GM12875 (cell line): Measurements from ENCODE around the gene HENMT1.

Source experiments
- H3K4me3 ChIP-seq: one replicate; pipeline ENCODE4 v1.5.1; 2011; ENCODE audit warnings: low read depth, low read length, control low read depth
- CTCF ChIP-seq: IDR thresholded peaks from 2 replicates; pipeline ENCODE4 v1.5.1; 2011; ENCODE audit warnings: low read depth, mild to moderate bottlenecking, control low read depth, inconsistent platforms, low read length, moderate library complexity, borderline replicate concordance; ENCODE audit not compliant: insufficient read depth

The HENMT1 gene

GRCh38 chr1:108617724-108618056, 43.2 kb downstream of the HENMT1 start:
- H3K4me3 ChIP-seq, result no peak overlapping the region
- TF ChIP-seq CTCF, result no peak

DNA sequence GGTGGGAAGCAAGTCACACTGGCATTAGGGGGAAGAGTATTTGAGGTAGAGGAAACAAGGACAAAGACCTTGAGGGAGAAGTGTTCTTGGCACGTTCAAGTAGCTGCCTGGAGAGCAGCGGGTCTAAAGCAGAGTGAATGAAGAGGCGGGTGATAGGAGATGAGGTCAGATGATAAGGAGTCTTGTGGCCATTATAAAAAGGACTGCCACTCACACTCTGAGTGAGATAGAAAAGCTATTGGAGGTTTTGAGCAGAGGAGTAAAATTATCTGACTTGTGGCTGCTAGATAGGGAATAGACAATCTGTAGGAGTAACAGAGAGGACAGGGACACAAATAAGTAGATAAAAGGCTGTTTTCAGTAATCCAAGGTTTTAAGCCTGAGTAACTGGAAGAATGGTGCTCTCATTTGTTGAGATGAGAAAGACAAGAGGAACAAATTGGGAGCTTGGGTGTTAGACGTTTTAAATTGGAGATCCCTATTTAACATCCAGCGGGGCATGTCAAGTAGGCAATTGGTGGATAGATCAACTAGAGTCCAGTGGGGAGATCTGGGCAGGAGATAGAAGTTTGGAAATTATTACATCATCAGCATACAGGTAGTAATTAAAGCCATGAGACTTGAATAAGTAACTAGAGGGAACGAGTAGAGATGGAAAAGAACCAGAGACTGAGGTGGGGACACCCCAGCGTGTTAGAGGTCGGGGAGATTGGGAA, 43.7 kb downstream of the HENMT1 start:
- TF ChIP-seq CTCF, result no peak
- no peak overlapping the region for H3K4me3 ChIP-seq

DNA sequence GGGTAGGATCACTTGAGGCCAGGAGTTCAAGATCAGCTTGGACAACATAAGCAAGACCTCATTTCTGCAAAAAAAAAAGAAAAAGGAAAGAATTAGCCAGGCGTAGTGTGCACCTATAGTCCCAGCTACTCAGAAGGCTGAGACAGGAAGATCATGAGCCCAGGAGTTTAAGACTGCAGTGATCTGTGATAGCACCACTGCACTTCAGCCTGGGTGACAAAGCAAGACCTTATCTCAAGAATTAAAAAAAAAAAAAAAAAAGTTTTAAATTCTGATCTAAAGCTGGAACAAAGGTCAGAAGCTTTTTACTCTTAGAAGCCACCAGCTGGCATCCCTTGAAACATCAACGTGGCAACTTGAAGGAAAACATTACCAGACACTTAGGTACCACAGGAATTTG, 45.3 kb downstream of the HENMT1 start:
- H3K4me3 ChIP-seq, result no peak overlapping the region
- no peak for TF ChIP-seq CTCF

DNA sequence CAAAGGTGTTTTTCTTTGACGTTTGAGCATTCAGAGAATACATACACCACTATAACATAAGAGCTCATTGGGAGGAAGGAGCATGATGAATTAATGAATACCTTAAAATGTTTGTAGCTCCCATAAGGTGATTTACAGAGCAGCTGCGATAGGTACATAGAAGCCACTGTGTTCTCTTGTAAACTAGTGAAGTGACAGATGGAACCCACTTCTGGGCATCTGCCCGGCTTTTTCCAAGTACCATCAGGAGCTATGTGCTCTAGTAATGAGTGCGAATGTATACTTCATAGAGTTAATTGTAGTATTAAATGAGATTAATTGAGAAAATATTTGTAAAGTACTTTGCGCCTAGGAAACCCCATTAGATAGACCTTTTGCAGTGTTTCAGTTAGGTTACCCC, 48.4 kb downstream of the HENMT1 start:
- no peak for TF ChIP-seq CTCF
- no peak overlapping the region for H3K4me3 ChIP-seq

DNA sequence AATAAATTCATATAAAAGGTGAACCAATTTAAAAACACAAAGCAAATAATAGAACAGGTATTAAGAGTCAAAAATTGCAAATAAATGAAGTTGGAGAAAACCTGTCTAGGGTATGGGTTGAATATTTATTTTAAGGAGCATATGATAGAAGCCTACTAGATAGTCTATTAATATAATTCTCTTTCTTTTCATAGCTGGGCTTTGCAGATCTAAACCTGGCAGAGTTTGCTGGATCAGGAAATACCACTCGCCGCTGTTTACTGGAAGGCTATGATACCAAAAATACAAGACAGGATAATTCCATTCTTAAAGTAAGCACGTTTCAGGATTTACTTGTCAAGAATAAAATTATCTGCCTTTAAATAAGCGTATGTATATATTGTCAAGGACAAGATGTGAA, 48.9 kb downstream of the HENMT1 start:
- TF ChIP-seq CTCF, result no peak
- no peak overlapping the region for H3K4me3 ChIP-seq

DNA sequence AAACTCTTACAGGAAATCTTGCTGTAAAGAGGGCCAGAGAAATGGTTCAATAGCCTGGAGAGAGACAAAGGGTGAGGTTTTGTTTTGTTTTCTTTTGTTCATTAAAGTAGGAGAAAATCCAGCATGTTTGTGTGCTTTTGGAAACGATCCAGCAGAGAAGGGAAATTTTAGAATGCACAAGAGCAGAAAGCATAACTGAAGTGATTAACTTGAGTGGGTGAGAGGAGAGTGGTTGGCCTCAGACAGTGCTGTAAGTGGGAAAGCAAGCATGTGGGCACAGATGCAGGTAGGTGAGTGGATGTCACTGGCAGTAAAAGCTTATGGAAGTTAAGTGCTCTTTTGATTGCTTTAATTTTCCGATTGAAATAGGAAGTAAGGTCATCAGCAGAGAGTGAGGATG, 50.8 kb downstream of the HENMT1 start:
- no peak overlapping the region for H3K4me3 ChIP-seq
- no peak for TF ChIP-seq CTCF

DNA sequence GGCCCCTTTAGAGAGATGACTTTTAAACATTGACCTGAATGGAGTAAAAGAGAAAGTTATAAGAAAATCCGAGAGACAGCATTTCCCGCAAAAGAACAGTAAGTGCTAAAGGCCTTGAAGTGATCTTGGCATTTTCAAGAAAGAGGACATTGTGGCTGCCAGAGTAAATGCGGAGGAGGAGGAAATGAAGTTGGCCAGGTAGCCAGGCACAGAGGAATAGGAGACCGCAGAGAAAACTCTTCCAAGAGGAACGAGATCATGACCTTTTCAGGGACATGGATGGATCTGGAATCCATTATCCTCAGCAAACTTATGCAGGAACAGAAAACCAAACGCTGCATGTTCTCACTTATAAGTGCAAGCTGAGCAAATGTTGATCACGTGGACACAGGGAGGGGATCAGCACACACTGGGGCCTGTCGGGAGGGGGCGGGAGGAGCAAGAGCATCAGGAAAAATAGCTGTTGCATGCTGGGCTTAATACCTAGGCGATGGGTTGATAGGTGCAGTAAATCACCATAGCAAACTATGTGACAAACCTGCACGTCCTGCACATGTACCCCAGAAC, 51.3 kb downstream of the HENMT1 start:
- no peak overlapping the region for H3K4me3 ChIP-seq
- TF ChIP-seq CTCF, result no peak
